ENCODE data around the gene FOXP1.

The FOXP1 gene

GRCh38 chr3:71069797-71070196, 513.7 kb downstream of the FOXP1 start:
- H3K27ac ChIP-seq = peak overlapping the region; percentile 98
- peak; percentile 76 for TF ChIP-seq CTCF (conservative IDR thresholded peaks at IDR 0.05)

- peak overlapping the region; percentile 98 for H3K27ac ChIP-seq
- no peak for TF ChIP-seq CTCF (conservative IDR thresholded peaks at IDR 0.05)
These were observed 515.4 kb downstream of the FOXP1 start for GRCh38 chr3:71067977-71068654.

- TF ChIP-seq CTCF (conservative IDR thresholded peaks at IDR 0.05) = no peak
- H3K27ac ChIP-seq = peak overlapping the region; percentile 98
These were observed 516.7 kb downstream of the FOXP1 start for GRCh38 chr3:71066849-71067261.

- no peak for TF ChIP-seq CTCF (conservative IDR thresholded peaks at IDR 0.05)
- peak overlapping the region; percentile 98 for H3K27ac ChIP-seq
These were observed 517.2 kb downstream of the FOXP1 start for GRCh38 chr3:71066356-71066755.

GRCh38 chr3:71065764-71066013, 517.8 kb downstream of the FOXP1 start:
- H3K27ac ChIP-seq = peak overlapping the region; percentile 98
- no peak for TF ChIP-seq CTCF (conservative IDR thresholded peaks at IDR 0.05)

GRCh38 chr3:71064956-71065763, 518.4 kb downstream of the FOXP1 start:
- peak; percentile 14; the same call in 1 of the 2 replicates for TF ChIP-seq CTCF (conservative IDR thresholded peaks at IDR 0.05)
- peak overlapping the region; percentile 98 for H3K27ac ChIP-seq

- no peak; the same call in 1 of the 2 replicates for TF ChIP-seq CTCF (conservative IDR thresholded peaks at IDR 0.05)
- H3K27ac ChIP-seq = peak overlapping the region; percentile 98
These were observed 519.1 kb downstream of the FOXP1 start for GRCh38 chr3:71064291-71064955.

All from VCaP (cell line).